GDM1 (cell line): Measurements from ENCODE around the gene HLA-B.
"Not testable (repeated sequence)": the region's sequence is repeated elsewhere in the genome, so short reads cannot be mapped to it uniquely, and the experiment has no call there.

ENCODE experiments used
- DNase-seq: peaks from one replicate; lab custom pipeline; 2025; lab: John Stamatoyannopoulos, UW

Gene HLA-B

GRCh38 chr6:31383149-31383548 is 26.2 kb upstream of the HLA-B start:
- no peak for DNase-seq

- DNase-seq: no peak
Observed at GRCh38 chr6:31381666-31382065, 24.7 kb upstream of the HLA-B start.

DNA sequence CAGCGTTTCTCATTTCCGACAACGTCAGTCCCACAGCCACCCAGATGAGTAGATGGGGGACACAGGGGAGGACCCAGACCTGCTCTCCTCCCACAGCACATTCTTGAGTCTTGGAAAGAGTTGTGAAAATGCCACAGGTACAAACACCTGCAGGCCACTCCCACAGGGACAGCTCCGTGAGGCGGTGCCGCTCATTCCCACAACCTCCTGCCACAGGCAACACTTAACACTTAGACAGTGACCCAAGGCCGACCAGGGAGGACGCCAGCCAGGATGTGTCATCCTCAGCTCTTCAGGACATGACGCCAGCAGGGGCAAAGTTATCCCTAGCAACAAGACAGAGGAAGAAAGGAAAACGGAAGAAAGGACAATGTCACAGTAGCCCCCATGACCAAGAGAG is 22.9 kb upstream of the HLA-B start:
- DNase-seq: no peak

- no peak for DNase-seq
Observed at GRCh38 chr6:31378721-31379103, 21.7 kb upstream of the HLA-B start.

- no peak for DNase-seq
Observed at GRCh38 chr6:31378062-31378720, 21.2 kb upstream of the HLA-B start.

DNA sequence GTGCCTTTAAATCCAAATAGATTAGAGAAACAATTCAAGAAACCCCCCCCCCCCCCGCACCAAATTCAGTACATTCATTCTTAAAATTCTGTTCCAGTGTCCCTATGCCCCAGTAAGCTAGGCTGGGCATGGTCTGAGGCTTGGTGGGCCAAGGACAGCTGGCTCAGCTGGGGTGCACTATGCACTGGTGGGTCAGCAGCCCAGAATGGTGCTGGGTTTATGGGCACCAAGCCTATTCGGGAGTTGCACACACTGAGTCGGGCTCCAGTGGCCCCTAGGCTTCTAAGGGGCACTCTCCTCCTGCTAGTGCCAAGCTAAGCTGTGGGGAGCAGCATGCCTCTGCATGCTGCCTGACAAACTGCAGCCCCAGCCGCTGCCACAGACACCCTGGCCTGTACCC is 20.1 kb upstream of the HLA-B start:
- DNase-seq: no peak

- no peak for DNase-seq
Observed at GRCh38 chr6:31375699-31376098, 18.7 kb upstream of the HLA-B start.

- not testable (repeated sequence) for DNase-seq
Observed at GRCh38 chr6:31374118-31374517, 17.1 kb upstream of the HLA-B start.

DNA sequence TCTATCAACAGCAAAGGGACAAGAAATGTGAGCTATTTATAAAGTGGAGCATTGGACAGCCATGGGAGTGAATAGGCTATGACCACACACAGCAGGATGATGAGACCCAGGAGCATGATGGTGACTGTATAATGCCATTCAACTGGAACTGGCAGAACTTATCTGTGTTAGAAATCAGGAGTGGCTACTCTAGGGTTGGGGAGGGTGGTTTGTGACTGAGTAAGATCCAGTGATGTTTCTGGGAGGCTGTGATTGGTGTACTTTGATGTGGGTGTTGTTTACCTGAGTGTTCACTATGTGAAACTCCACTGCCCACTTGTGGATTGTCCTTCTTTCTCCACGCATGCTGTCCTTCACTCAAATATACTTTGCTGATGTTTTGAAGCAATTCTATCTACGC is 11.5 kb upstream of the HLA-B start:
- no peak for DNase-seq

GRCh38 chr6:31366693-31367470 is 9.9 kb upstream of the HLA-B start:
- DNase-seq: peak; percentile 72

DNA sequence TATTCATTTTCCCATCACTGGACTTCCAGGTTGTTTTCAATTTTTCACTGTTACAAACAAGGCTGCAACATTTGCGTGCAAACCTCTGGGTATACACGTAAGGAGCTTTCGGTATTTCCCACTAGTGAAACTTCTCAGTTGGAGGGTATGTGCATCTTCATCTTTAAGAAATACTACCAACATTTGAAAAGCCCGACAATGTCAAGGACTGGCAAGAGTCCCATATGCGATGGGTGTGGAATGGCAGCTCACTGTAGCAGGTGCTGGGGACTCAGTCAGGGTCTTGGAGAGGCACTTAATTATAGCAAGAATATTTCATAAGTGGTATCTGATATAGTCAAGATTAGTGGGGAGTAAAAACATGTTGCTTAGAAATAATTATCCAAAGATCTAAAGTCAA is 8.9 kb upstream of the HLA-B start:
- DNase-seq: no peak

DNA sequence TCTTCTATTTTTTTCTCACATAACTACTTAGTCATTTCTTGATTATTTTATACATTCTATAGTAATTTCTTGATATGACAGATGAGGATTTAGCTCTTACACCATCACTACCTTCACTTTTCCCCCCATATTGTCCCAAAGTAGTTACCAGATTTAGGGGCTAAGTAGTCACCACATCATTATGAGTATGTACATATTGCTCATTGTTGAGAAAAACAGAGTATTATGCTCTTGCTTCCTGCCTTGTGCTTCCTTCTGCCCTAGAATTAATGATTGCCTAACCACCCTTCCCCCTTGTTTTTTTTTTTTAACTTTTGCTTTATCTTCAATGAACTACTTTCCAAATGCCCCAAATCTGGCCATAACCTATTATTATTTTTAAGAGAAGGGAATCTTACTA is 6.8 kb upstream of the HLA-B start:
- no peak for DNase-seq

DNA sequence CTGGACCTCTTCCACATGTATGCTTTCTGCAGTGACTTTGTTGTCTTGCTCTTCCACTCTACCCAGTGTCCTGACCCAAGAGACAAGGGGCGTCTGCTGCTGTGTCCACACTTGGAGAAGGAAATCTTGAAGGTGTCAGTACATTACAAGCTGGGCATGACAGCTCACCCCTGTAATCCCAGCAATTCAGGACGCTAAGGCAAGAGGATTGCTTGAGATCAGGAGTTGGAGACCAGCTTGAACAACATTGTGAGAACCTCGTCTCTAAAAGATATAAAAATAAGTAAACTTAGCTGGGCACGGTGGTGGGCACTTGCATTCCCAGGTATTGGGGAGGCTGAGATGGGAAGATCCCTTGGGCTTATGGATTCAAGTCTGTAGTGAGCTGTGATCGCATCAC is 5.8 kb upstream of the HLA-B start:
- DNase-seq: no peak

DNA sequence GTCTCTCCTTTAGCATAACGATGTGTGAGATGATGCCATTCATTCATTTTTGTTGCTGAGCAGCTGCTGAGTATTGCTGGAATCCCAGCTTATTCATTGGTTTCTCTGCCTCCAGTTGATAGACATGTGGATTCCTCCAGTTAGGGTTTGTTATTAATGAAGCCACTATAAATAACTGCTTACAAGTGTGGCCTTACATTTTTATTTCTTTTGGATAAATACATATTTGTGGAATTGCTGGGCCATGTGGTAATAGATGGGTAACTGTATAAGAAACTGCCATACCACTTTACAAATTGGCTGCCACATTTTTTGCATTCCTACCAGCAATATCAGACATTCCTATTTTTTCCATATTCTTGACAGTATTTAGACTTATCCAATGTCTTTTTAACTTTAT is 2.6 kb upstream of the HLA-B start:
- DNase-seq: no peak

DNA sequence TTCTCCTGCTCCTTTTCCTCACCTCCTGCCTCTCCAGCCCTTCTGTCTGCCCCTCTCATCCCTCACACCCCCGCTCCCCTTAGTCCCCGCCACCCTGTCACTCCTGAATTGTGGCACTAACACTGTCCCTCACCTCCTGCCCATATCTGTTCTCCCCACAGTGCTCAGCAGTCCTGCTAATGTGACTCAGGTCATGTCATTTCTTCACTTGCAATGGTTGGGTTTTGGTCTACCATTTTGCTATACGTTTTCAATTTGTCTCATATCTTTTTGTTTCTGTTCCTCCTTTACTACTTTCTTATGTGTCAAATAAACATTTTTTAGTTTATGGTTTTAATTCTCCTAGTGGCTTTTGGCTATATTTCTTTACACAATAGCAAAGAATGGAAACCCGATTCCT is 1.3 kb upstream of the HLA-B start:
- no peak for DNase-seq

GRCh38 chr6:31357886-31358285 is 907 bp upstream of the HLA-B start:
- DNase-seq: no peak

- DNase-seq: no peak
Observed at GRCh38 chr6:31356216-31356945, 598 bp downstream of the HLA-B start.

DNA sequence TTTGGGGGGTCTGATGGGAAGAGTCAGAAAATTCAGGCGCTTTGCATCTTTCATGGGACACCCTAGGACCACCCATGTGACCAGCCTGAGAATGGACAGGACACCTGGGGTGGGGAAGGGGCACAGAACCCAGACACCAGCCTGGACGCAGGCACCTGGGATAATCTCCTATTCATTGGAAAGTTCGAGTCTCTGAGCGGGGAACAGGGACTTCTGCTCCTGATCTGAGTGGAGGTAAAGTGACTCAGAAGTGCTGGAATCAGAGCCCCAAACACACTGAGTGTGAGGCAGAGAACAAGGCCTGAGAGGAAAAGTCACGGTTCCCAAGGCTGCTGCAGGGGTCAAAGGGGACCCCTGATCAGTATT is 1.4 kb downstream of the HLA-B start:
- DNase-seq: no peak

GRCh38 chr6:31354864-31355582 is 2.0 kb downstream of the HLA-B start:
- DNase-seq: no peak

DNA sequence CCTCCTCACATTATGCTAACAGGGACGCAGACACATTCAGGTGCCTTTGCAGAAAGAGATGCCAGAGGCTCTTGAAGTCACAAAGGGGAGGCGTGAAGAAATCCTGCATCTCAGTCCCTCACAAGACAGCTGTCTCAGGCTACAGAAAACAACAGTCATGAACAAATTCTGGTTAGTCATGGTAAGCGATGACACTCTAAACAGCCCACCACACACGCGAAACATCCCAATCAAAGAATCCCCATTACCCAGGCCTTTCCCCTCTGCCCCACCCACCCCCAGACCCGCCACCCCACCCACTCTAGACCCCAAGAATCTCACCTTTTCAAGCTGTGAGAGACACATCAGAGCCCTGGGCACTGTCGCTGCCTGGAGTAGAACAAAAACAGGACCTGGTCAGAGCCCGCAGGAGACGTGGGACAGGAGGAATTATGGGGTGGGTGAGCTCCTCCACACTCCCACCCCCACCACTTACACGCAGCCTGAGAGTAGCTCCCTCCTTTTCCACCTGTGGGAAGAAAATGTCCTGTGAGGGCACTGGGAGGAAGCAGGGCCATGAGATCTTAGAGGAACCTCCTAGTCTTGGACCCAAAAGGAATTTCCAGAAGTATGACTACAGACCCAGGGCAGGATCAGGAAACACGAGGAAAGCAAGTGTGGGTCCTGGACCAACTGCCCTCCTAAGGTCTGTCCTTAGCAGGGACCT is 2.7 kb downstream of the HLA-B start:
- no peak for DNase-seq

DNA sequence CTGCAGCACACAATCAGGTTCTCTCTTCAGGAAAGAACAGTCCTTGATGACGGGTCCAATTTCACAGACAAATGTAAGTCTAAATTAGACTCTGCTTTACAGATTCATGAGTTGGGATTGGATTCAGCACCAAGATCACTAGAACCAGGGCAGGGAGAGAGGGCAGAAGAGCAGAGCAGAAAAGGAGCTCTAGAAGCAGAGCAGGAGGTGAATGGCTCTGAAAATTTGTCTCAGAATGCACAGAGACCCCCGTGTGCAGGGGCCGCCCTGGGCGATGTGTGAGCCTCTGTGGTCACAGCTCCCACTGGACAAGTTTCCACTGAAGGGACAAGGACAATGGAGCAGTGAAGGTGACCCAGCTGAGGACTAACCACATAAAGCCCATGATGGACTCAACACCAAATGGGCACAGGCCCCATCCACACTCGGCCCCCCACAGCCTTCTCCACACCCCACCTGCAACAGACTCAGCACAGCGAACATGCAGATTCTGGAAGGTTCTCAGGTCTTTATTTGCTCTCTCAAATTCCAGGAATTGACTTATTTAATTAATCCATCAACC is 3.5 kb downstream of the HLA-B start:
- no peak for DNase-seq
